ENCODE measurements around the gene ZNF689.

ZNF689 gene

GRCh38 chr16:30651124-30652004, 41.2 kb upstream of the ZNF689 start (continued):
- TF ChIP-seq ZNF510 (tag by site-specific recombination; IDR thresholded peaks at IDR 0.05; ENCODE audit: insufficient replicate concordance) (no peak), GLI2 (tag by site-specific recombination; IDR thresholded peaks at IDR 0.05; ENCODE audit: borderline replicate concordance, low read depth) (no peak), ZNF37A (tag by site-specific recombination; IDR thresholded peaks at IDR 0.05) (no peak), ZNF777 (tag by site-specific recombination; IDR thresholded peaks at IDR 0.05; ENCODE audit: borderline replicate concordance) (no peak; the same call in 1 of the 2 replicates), YY1 (tag by site-specific recombination; IDR thresholded peaks at IDR 0.05) (no peak), ZNF560 (tag by site-specific recombination; IDR thresholded peaks at IDR 0.05; ENCODE audit: borderline replicate concordance) (no peak), KLF1 (tag by site-specific recombination; IDR thresholded peaks at IDR 0.05) (no peak), FEZF1 (tag by site-specific recombination; IDR thresholded peaks at IDR 0.05) (no peak), ZNF433 (tag by site-specific recombination; IDR thresholded peaks at IDR 0.05; ENCODE audit: low read depth) (no peak), ZNF658 (tag by site-specific recombination; IDR thresholded peaks at IDR 0.05) (no peak), ZNF548 (tag by site-specific recombination; IDR thresholded peaks at IDR 0.05) (no peak), SCRT1 (tag by site-specific recombination; IDR thresholded peaks at IDR 0.05; ENCODE audit: borderline replicate concordance) (no peak), ZNF513 (tag by site-specific recombination; IDR thresholded peaks at IDR 0.05) (no peak), ZXDB (tag by site-specific recombination; IDR thresholded peaks at IDR 0.05) (peak; percentile 32), ZNF404 (tag by site-specific recombination; IDR thresholded peaks at IDR 0.05) (no peak), ZFHX2 (tag by site-specific recombination; conservative IDR thresholded peaks at IDR 0.05) (no peak), ZNF514 (tag by site-specific recombination; IDR thresholded peaks at IDR 0.05) (no peak), ZNF202 (tag by site-specific recombination; IDR thresholded peaks at IDR 0.05; ENCODE audit: borderline replicate concordance) (no peak), KLF9 (tag by site-specific recombination; IDR thresholded peaks at IDR 0.05; ENCODE audit: low read depth) (0 out of 2 replicates have a peak, but pooled peaks have one; percentile 28)
- TF ChIP-seq, protein P1, sequence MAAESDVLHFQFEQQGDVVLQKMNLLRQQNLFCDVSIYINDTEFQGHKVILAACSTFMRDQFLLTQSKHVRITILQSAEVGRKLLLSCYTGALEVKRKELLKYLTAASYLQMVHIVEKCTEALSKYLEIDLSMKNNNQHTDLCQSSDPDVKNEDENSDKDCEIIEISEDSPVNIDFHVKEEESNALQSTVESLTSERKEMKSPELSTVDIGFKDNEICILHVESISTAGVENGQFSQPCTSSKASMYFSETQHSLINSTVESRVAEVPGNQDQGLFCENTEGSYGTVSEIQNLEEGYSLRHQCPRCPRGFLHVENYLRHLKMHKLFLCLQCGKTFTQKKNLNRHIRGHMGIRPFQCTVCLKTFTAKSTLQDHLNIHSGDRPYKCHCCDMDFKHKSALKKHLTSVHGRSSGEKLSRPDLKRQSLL (tag by site-specific recombination; IDR thresholded peaks at IDR 0.05), result no peak; the same call in 1 of the 2 replicates

- Histone ChIP-seq H3K36me3 (ENCODE audit: control insufficient read depth in 2 of 2, insufficient read depth in 1 of 2, low read length in 2 of 2) (peaks cover 10 to 35% of the 10 kb centered on the region in 2 experiments; a peak in 2 of 3 replicates), H3K27ac (ENCODE audit: extremely low read depth, low read depth, low read length) (peak within 1 kb of the TSS; percentile 91), H3K4me3 (ENCODE audit: low read depth, low read length) (peak within 1 kb of the TSS; percentile 80), H3K9me3 (ENCODE audit: control insufficient read depth, insufficient read depth, low read depth, low read length) (no peaks in the 10 kb centered on the region), H3K4me1 (ENCODE audit: control insufficient read depth, insufficient read depth, low read length) (no peaks in the 10 kb centered on the region)
- POLR2A ChIA-PET, result interaction anchor here (0.6 to 2.2 kb wide), 24 partner anchors 9 to 677 kb away, joined by 3 to 21 read pairs (median 4); partner anchors contain the start of genes ALDOA, DCTPP1, FBRS and PHKG2
- CTCF ChIA-PET, result interaction anchor here (0.5 to 2.1 kb wide), 14 partner anchors 8 to 1677 kb away, joined by 3 to 9 read pairs (median 4); no protein-coding TSS in a partner anchor
- no peak for TF ChIP-seq ZNF26 (tag by site-specific recombination; IDR thresholded peaks at IDR 0.05)
- no peak for TF ChIP-seq ZNF548 (tag by site-specific recombination; IDR thresholded peaks at IDR 0.05)
- TF ChIP-seq ZNF292 (tag by site-specific recombination; IDR thresholded peaks at IDR 0.05; ENCODE audit: borderline replicate concordance, low read depth), result no peak
- no peak for TF ChIP-seq ZNF677 (tag by site-specific recombination; IDR thresholded peaks at IDR 0.05)
- peak; percentile 96 for TF ChIP-seq ATF2 (tag by site-specific recombination; IDR thresholded peaks at IDR 0.05; ENCODE audit: low read depth)
- TF ChIP-seq ZNF600 (tag by site-specific recombination; IDR thresholded peaks at IDR 0.05), result no peak
- TF ChIP-seq KLF7 (tag by site-specific recombination; IDR thresholded peaks at IDR 0.05; ENCODE audit: borderline replicate concordance), result peak; percentile 90
- no peak for TF ChIP-seq TCF7L2 (IDR thresholded peaks at IDR 0.05; ENCODE audit: borderline replicate concordance, low read depth, low read length)
- TF ChIP-seq ZNF792 (tag by site-specific recombination; IDR thresholded peaks at IDR 0.05), result no peak
- peak; percentile 82 for TF ChIP-seq KLF16 (tag by site-specific recombination; IDR thresholded peaks at IDR 0.05)
- no peak for TF ChIP-seq ZNF423 (tag by site-specific recombination; IDR thresholded peaks at IDR 0.05)
Measured at GRCh38 chr16:30650369-30651123, 40.4 kb upstream of the ZNF689 start, which contains the start of gene PRR14. TSS of gene PRR14 (plus strand) at chr16:30650960. CDS start at chr16:30651646, 686 bp downstream.

Measured in HEK293 (cell line).